IMR-90 (cell line): ENCODE data around the gene LCE2C. TPM values are rescaled to one million over a fixed set of nuclear protein-coding genes. Genes with fewer than 3 reads are reported as not detected.

Experiments used
- ATAC-seq: fragments of 200-7000 bp; cut with Tn5 transposase; 2 replicates; pipeline ENCODE4 v1.9.1; 2020; ENCODE audit warnings: low read depth, mild to moderate bottlenecking, moderate library complexity
- BruUV-seq: library from RNA; stranded (reverse); fragments of 400-500 nt; replicated peaks from 2 replicates; lab custom pipeline; 2021; lab: Mats Ljungman, UMichigan
- CTCF ChIA-PET: fragments of 300-600 bp; formaldehyde crosslinking; extraction: SDS; loops from one replicate; lab custom pipeline; 2021; ENCODE audit warnings: antibody characterized with exemption; lab: Yijun Ruan, JAX
- POLR2A ChIA-PET: fragments of 300-600 bp; sonication (Branson Sonifier 250); formaldehyde crosslinking; loops from one replicate; lab custom pipeline; 2022; ENCODE audit warnings: antibody characterized with exemption; ENCODE audit not compliant: unreplicated experiment; lab: Charles Lee
- DNase-seq: peaks from one replicate; pipeline ENCODE4 v3.0.0; 2013
- H2AFZ ChIP-seq: replicated peaks from 2 replicates; pipeline ENCODE3; 2013; ENCODE audit warnings: low read length, mild to moderate bottlenecking; ENCODE audit not compliant: poor library complexity
- H2AK5ac ChIP-seq: 2 replicates; pipeline ENCODE4 v1.6.1; 2013; ENCODE audit warnings: low read depth, low read length, inconsistent platforms
- H2AK9ac ChIP-seq: replicated peaks from 2 replicates; pipeline ENCODE3; 2013; ENCODE audit warnings: mild to moderate bottlenecking, low read depth, low read length, moderate library complexity; ENCODE audit not compliant: poor library complexity
- H2BK120ac ChIP-seq: 2 replicates; pipeline ENCODE4 v1.6.1; 2013; ENCODE audit warnings: low read depth, low read length, inconsistent platforms
- H2BK15ac ChIP-seq: 3 replicates; pipeline ENCODE4 v1.6.1; 2013; ENCODE audit warnings: low read depth, low read length, inconsistent platforms
- H2BK20ac ChIP-seq: 2 replicates; pipeline ENCODE4 v1.6.1; 2013; ENCODE audit warnings: low read depth, mild to moderate bottlenecking, inconsistent platforms, low read length, moderate library complexity
- H2BK5ac ChIP-seq: 2 replicates; pipeline ENCODE4 v1.6.1; 2013; ENCODE audit warnings: mild to moderate bottlenecking, low read depth, low read length, inconsistent platforms; ENCODE audit not compliant: poor library complexity, severe bottlenecking
- H3K14ac ChIP-seq: replicated peaks from 2 replicates; pipeline ENCODE4 v1.6.1; 2013; ENCODE audit warnings: low read depth, low read length, inconsistent platforms
- H3K18ac ChIP-seq: 2 replicates; pipeline ENCODE4 v1.6.1; 2013; ENCODE audit warnings: low read depth, low read length, control low read depth
- H3K23ac ChIP-seq: 2 replicates; pipeline ENCODE4 v1.6.1; 2013; ENCODE audit warnings: low read depth, low read length, inconsistent platforms
- H3K27ac ChIP-seq: 2 replicates; pipeline ENCODE4 v1.5.1; 2013; ENCODE audit warnings: mild to moderate bottlenecking, control low read depth, low read length; ENCODE audit not compliant: insufficient read depth
- H3K27me3 ChIP-seq: 2 replicates; pipeline ENCODE4 v1.6.1; 2013; ENCODE audit warnings: low read length; ENCODE audit not compliant: control insufficient read depth, insufficient read depth
- H3K36me3 ChIP-seq: 2 replicates; pipeline ENCODE4 v1.6.1; 2013; ENCODE audit warnings: low read length, mixed read lengths; ENCODE audit not compliant: control insufficient read depth, insufficient read depth
- H3K4ac ChIP-seq: 2 replicates; pipeline ENCODE4 v1.6.1; 2013; ENCODE audit warnings: low read depth, low read length, inconsistent platforms
- H3K4me1 ChIP-seq: 2 replicates; pipeline ENCODE4 v1.6.1; 2013; ENCODE audit warnings: low read length, mixed read lengths; ENCODE audit not compliant: control insufficient read depth, insufficient read depth
- H3K4me2 ChIP-seq: 2 replicates; pipeline ENCODE4 v1.6.1; 2013; ENCODE audit warnings: low read depth, mild to moderate bottlenecking, control low read depth, low read length, moderate library complexity
- H3K4me3 ChIP-seq: 2 replicates; pipeline ENCODE4 v1.5.1; 2013; ENCODE audit warnings: low read depth, mild to moderate bottlenecking, control low read depth, low read length, moderate library complexity; ENCODE audit not compliant: insufficient read depth
- H3K56ac ChIP-seq: 2 replicates; pipeline ENCODE4 v1.6.1; 2013; ENCODE audit warnings: low read length, inconsistent platforms; ENCODE audit not compliant: insufficient read depth; ENCODE audit errors: extremely low read depth
- H3K79me1 ChIP-seq, 2 experiments: 2 replicates each; pipeline ENCODE4 v1.6.1; 2013; ENCODE audit warnings: low read length in 2 of 2, inconsistent platforms in 1 of 2, low read depth in 1 of 2
- H3K9ac ChIP-seq: 2 replicates; pipeline ENCODE4 v1.6.1; 2013; ENCODE audit warnings: low read depth, low read length, control low read depth
- H3K9me1 ChIP-seq: 2 replicates; pipeline ENCODE4 v1.6.1; 2013; ENCODE audit warnings: low read length, inconsistent platforms; ENCODE audit not compliant: insufficient read depth
- H3K9me3 ChIP-seq: 2 replicates; pipeline ENCODE4 v1.6.1; 2013; ENCODE audit warnings: low read length; ENCODE audit not compliant: control insufficient read depth, insufficient read depth
- H4K20me1 ChIP-seq: 2 replicates; pipeline ENCODE4 v1.6.1; 2013; ENCODE audit warnings: low read length, inconsistent platforms; ENCODE audit not compliant: insufficient read depth
- H4K5ac ChIP-seq: 2 replicates; pipeline ENCODE4 v1.6.1; 2013; ENCODE audit warnings: mild to moderate bottlenecking, low read depth, low read length, control low read depth
- H4K8ac ChIP-seq, 2 experiments: 2 replicates each; pipeline ENCODE4 v1.6.1; 2013; ENCODE audit warnings: low read depth in 2 of 2, low read length in 2 of 2, control low read depth in 1 of 2, inconsistent platforms in 1 of 2
- H4K91ac ChIP-seq: 2 replicates; pipeline ENCODE4 v1.6.1; 2013; ENCODE audit warnings: low read depth, low read length, inconsistent platforms; ENCODE audit not compliant: insufficient read depth
- BHLHE40 ChIP-seq: fragments of 150-350 bp; IDR thresholded peaks from 2 replicates; pipeline ENCODE4 v1.6.1; 2016; ENCODE audit warnings: mild to moderate bottlenecking, low read depth, low read length
- FOS ChIP-seq: fragments of 150-350 bp; IDR thresholded peaks from 2 replicates; pipeline ENCODE4 v1.6.1; 2016; ENCODE audit warnings: low read depth, low read length
- MAFK ChIP-seq: IDR thresholded peaks from 2 replicates; pipeline ENCODE4 v1.6.1; 2012; ENCODE audit warnings: low read depth, low read length, improper control_type of control experiment
- NFE2L2 ChIP-seq: fragments of 150-350 bp; IDR thresholded peaks from 2 replicates; pipeline ENCODE4 v1.6.1; 2016; ENCODE audit warnings: low read depth, mild to moderate bottlenecking, low read length
- POLR2A ChIP-seq: IDR thresholded peaks from 2 replicates; pipeline ENCODE4 v1.6.1; 2012; ENCODE audit warnings: mild to moderate bottlenecking, low read depth, low read length
- RAD21 ChIP-seq: IDR thresholded peaks from 2 replicates; pipeline ENCODE4 v1.6.1; 2012; ENCODE audit warnings: low read length, improper control_type of control experiment
- RCOR1 ChIP-seq: IDR thresholded peaks from 2 replicates; pipeline ENCODE4 v1.6.1; 2012; ENCODE audit warnings: mild to moderate bottlenecking, low read length, improper control_type of control experiment; ENCODE audit not compliant: insufficient replicate concordance
- RFX5 ChIP-seq: IDR thresholded peaks from 2 replicates; pipeline ENCODE4 v1.8.0; 2012; ENCODE audit warnings: low read depth, mild to moderate bottlenecking, low read length, moderate library complexity
- WGBS, 2 experiments: methylation state at CpG; one replicate each; pipeline versions ENCODE4 v1.1.5 to v1.1.7; 2013; ENCODE audit warnings: missing lambda C conversion rate in 2 of 2; ENCODE audit not compliant: insufficient read length in 1 of 2; ENCODE audit errors: extremely low coverage in 2 of 2; 5-methylcytosine and 5-hydroxymethylcytosine counted together
- dilution Hi-C: fragments of 300-500 bp; cut with HindIII; formaldehyde crosslinking; loops from one replicate; pipeline ENCODE4 v1.14.3; 2018; ENCODE audit warnings: low sequenced_read_pairs; ENCODE audit not compliant: unreplicated experiment
- in situ Hi-C: fragments of 300-500 bp; cut with MboI; formaldehyde crosslinking; loops from 3 replicates; pipeline ENCODE4 v1.14.3; 2019; ENCODE audit warnings: low sequenced_read_pairs, inconsistent platforms, mixed read lengths
- intact Hi-C: fragments of 100-400 bp; cut with micrococcal nuclease; formaldehyde crosslinking; loops from 2 replicates; pipeline ENCODE4 v1.10.0; 2022
- polyA plus RNA-seq, 3 experiments: library from polyadenylated mRNA; depleted of rRNA; stranded (reverse); fragments of >200 nt; gene quantifications; 2 replicates each; pipeline ENCODE4 v1.2.3, GENCODE V29; 2012; ENCODE audit warnings: low replicate concordance in 1 of 3
- total RNA-seq: library from RNA; depleted of rRNA; stranded (reverse); fragments of >200 nt; gene quantifications from 2 replicates; pipeline ENCODE4 v1.2.3, GENCODE V29; 2012

The LCE2C gene
- total and polyA plus RNA-seq, 2 of the 4 experiments (the other 2 are of a cell fraction): not detected

GRCh38 chr1:152699746-152700145 lies 24.7 kb downstream of the LCE2C start:
- no CpG with 5 or more reads among the region's 4 CpGs for WGBS, 2 experiments
- ChIA-PET POLR2A (no interaction called here), CTCF (no interaction called here)
- H3K4me2 ChIP-seq: no peak overlapping the region; the same call in 1 of the 2 replicates
- H4K5ac ChIP-seq: no peak overlapping the region
- H3K4me3 ChIP-seq: no peak overlapping the region
- ATAC-seq (no peak), DNase-seq (no peak)
- no peak overlapping the region for H4K8ac ChIP-seq
- no peak overlapping the region for H3K27ac ChIP-seq
- no peaks in the 10 kb centered on the region; the same call in 1 of the 2 replicates for H3K4me1 ChIP-seq
- H3K79me1 ChIP-seq: no peaks in the 10 kb centered on the region
- H2AK5ac ChIP-seq: no peak overlapping the region
- H2BK20ac ChIP-seq: no peak overlapping the region
- H2BK15ac ChIP-seq: no peak overlapping the region
- H2BK120ac ChIP-seq: no peak overlapping the region
- dilution Hi-C loops: no loop called here
- H3K9ac ChIP-seq: no peak overlapping the region
- H3K56ac ChIP-seq: no peak overlapping the region
- no peak overlapping the region for H3K14ac ChIP-seq
- no peak overlapping the region for H4K91ac ChIP-seq
- intact Hi-C loops: no loop called here
- H3K36me3 ChIP-seq: no peaks in the 10 kb centered on the region
- in situ Hi-C loops: no loop called here
- no peaks in the 10 kb centered on the region for H3K9me3 ChIP-seq
- no peaks in the 10 kb centered on the region for H4K20me1 ChIP-seq
- H2BK5ac ChIP-seq: no peak overlapping the region
- TF ChIP-seq POLR2A (no peak), RFX5 (no peak), RAD21 (no peak), RCOR1 (no peak), MAFK (no peak), NFE2L2 (no peak), FOS (no peak), BHLHE40 (no peak)
- no peaks in the 10 kb centered on the region for H3K9me1 ChIP-seq
- no peak overlapping the region for H3K23ac ChIP-seq
- H2AK9ac ChIP-seq: no peak overlapping the region
- H2AFZ ChIP-seq: peak overlapping the region; percentile 32
- H3K4ac ChIP-seq: no peak overlapping the region
- H3K27me3 ChIP-seq: no peaks in the 10 kb centered on the region
- no TSS peak for BruUV-seq
- no peak overlapping the region for H3K18ac ChIP-seq
